OCI-LY3 (cell line): ENCODE results near the gene PTPRU.

ENCODE experiments used
- EZH2phosphoT487 ChIP-seq: fragments of 200-600 bp; shearing (Covaris generic); IDR thresholded peaks from 2 replicates; pipeline ENCODE4 v1.6.1; 2018; ENCODE audit warnings: antibody characterized with exemption, mixed run types, low read depth
- TF ChIP-seq, protein P1 (sequence below): fragments of 200-600, 300-600 bp; sonication (generic); IDR thresholded peaks from 2 replicates; pipeline ENCODE4 v1.5.1; 2014; ENCODE audit warnings: antibody characterized with exemption, low read length, low read depth

DNA sequence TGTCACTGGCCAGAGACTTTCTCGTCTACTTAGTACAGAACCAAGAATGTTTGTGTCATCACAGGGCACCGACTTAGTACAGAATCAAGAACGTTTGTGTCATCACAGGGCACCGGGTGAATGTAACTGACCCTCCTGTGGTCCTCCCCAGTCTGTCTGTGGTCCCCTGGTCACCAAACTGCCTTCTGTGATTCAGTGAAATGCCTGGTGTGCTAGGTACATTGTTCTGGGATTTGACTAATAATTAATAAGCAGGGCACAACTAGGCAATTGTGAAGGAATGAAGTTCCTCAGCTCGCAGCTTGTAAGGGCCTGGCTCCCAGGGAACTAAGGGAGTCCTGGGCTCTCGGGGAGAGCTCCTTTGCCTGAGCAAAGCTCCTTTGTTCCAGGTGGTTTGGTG is 12.8 kb upstream of the PTPRU start:
- no peak for TF ChIP-seq EZH2phosphoT487
- TF ChIP-seq, protein P1, sequence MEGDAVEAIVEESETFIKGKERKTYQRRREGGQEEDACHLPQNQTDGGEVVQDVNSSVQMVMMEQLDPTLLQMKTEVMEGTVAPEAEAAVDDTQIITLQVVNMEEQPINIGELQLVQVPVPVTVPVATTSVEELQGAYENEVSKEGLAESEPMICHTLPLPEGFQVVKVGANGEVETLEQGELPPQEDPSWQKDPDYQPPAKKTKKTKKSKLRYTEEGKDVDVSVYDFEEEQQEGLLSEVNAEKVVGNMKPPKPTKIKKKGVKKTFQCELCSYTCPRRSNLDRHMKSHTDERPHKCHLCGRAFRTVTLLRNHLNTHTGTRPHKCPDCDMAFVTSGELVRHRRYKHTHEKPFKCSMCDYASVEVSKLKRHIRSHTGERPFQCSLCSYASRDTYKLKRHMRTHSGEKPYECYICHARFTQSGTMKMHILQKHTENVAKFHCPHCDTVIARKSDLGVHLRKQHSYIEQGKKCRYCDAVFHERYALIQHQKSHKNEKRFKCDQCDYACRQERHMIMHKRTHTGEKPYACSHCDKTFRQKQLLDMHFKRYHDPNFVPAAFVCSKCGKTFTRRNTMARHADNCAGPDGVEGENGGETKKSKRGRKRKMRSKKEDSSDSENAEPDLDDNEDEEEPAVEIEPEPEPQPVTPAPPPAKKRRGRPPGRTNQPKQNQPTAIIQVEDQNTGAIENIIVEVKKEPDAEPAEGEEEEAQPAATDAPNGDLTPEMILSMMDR = no peak
